HEK293 (cell line): Measurements from ENCODE around the gene TECTA.

ENCODE experiments used
- CTCF ChIA-PET: fragments of 350-600 bp; formaldehyde crosslinking; extraction: SDS; loops from one replicate; lab custom pipeline; 2021; ENCODE audit warnings: antibody characterized with exemption; lab: Yijun Ruan, JAX
- POLR2A ChIA-PET: fragments of 300-600 bp; formaldehyde crosslinking; extraction: SDS; loops from one replicate; lab custom pipeline; 2020; ENCODE audit warnings: antibody characterized with exemption, inconsistent platforms; lab: Yijun Ruan, JAX
- H3K27ac ChIP-seq: fragments of 200-500 bp; sonication (Bioruptor generic); 2 replicates; pipeline ENCODE4 v1.5.1; 2014; ENCODE audit warnings: low read depth, low read length, control low read depth, inconsistent platforms; ENCODE audit errors: extremely low read depth
- H3K36me3 ChIP-seq, 2 experiments: fragments of 200-500 bp in 1 of 2; sonication (Bioruptor generic) in 1 of 2; 1 replicate in 1 of 2; 2 replicates in 1 of 2; pipeline ENCODE4 v1.5.1; 2014 to 2017; ENCODE audit warnings: inconsistent platforms in 2 of 2, low read length in 2 of 2; ENCODE audit not compliant: control insufficient read depth in 2 of 2, insufficient read depth in 1 of 2
- H3K4me1 ChIP-seq: fragments of 200-500 bp; sonication (Bioruptor generic); 2 replicates; pipeline ENCODE4 v1.5.1; 2014; ENCODE audit warnings: mild to moderate bottlenecking, low read length, inconsistent platforms; ENCODE audit not compliant: control insufficient read depth, insufficient read depth
- H3K4me3 ChIP-seq: 2 replicates; pipeline ENCODE4 v1.5.1; 2011; ENCODE audit warnings: low read depth, mild to moderate bottlenecking, control low read depth, low read length, moderate library complexity
- H3K9me3 ChIP-seq: fragments of 200-500 bp; sonication (Bioruptor generic); 2 replicates; pipeline ENCODE4 v1.5.1; 2014; ENCODE audit warnings: low read depth, low read length, inconsistent platforms; ENCODE audit not compliant: control insufficient read depth, insufficient read depth
- FEZF1 ChIP-seq: fragments of 450-650 bp; formaldehyde crosslinking; IDR thresholded peaks from 2 replicates; pipeline ENCODE4 v1.5.1; 2016; ENCODE audit warnings: missing biosample characterization, missing genetic modification characterization
- KLF1 ChIP-seq: fragments of 450-650 bp; formaldehyde crosslinking; IDR thresholded peaks from 2 replicates; pipeline ENCODE4 v1.5.1; 2016; ENCODE audit warnings: missing biosample characterization, missing genetic modification characterization
- SCRT2 ChIP-seq: fragments of 450-650 bp; formaldehyde crosslinking; IDR thresholded peaks from 2 replicates; pipeline ENCODE4 v1.5.1; 2016; ENCODE audit warnings: missing biosample characterization, missing genetic modification characterization
- SETDB1 ChIP-seq: IDR thresholded peaks from one replicate; pipeline ENCODE4 v1.6.1; 2017; ENCODE audit warnings: mild to moderate bottlenecking, low read length, moderate library complexity, mixed read lengths; ENCODE audit not compliant: insufficient read length
- TCF7L2 ChIP-seq: IDR thresholded peaks from 2 replicates; pipeline ENCODE4 v1.6.1; 2011; ENCODE audit warnings: low read depth, mild to moderate bottlenecking, inconsistent platforms, low read length, moderate library complexity, borderline replicate concordance
- YY2 ChIP-seq: fragments of 450-650 bp; formaldehyde crosslinking; IDR thresholded peaks from 2 replicates; pipeline ENCODE4 v1.5.1; 2016; ENCODE audit warnings: missing biosample characterization, missing genetic modification characterization
- ZBTB1 ChIP-seq: fragments of 450-650 bp; formaldehyde crosslinking; IDR thresholded peaks from 2 replicates; pipeline ENCODE4 v1.5.1; 2016; ENCODE audit warnings: missing biosample characterization, missing genetic modification characterization
- ZNF292 ChIP-seq: fragments of 450-650 bp; formaldehyde crosslinking; IDR thresholded peaks from 2 replicates; pipeline ENCODE4 v1.5.1; 2016; ENCODE audit warnings: low read depth, missing biosample characterization, missing genetic modification characterization, borderline replicate concordance
- ZNF354C ChIP-seq: fragments of 450-650 bp; formaldehyde crosslinking; IDR thresholded peaks from 2 replicates; pipeline ENCODE4 v1.5.1; 2016; ENCODE audit warnings: missing biosample characterization, missing genetic modification characterization, low read depth, borderline replicate concordance
- ZNF473 ChIP-seq: fragments of 450-650 bp; formaldehyde crosslinking; IDR thresholded peaks from 2 replicates; pipeline ENCODE4 v1.5.1; 2017; ENCODE audit warnings: missing biosample characterization, missing genetic modification characterization
- ZNF660 ChIP-seq: fragments of 450-650 bp; IDR thresholded peaks from 2 replicates; pipeline ENCODE4 v1.5.1; 2018; ENCODE audit warnings: missing biosample characterization, mild to moderate bottlenecking, missing genetic modification characterization
- TF ChIP-seq, protein P1 (sequence below): fragments of 450-650 bp; formaldehyde crosslinking; IDR thresholded peaks from 2 replicates; pipeline ENCODE4 v1.5.1; 2016; ENCODE audit warnings: missing biosample characterization, missing genetic modification characterization
- TF ChIP-seq, protein P2 (sequence below): fragments of 450-650 bp; formaldehyde crosslinking; IDR thresholded peaks from 2 replicates; pipeline ENCODE4 v1.5.1; 2016; ENCODE audit warnings: missing biosample characterization, missing genetic modification characterization
- TF ChIP-seq, protein P3 (sequence below): sonication (generic); formaldehyde crosslinking; IDR thresholded peaks from 2 replicates; pipeline ENCODE4 v1.8.1; 2022; ENCODE audit warnings: mild to moderate bottlenecking, moderate library complexity, missing genetic modification reagents
- TF ChIP-seq, protein P4 (sequence below): IDR thresholded peaks from 2 replicates; pipeline ENCODE4 v1.6.1; 2011; ENCODE audit warnings: mild to moderate bottlenecking, low read depth, low read length, borderline replicate concordance
- TF ChIP-seq, protein P5 (sequence below): fragments of 450-650 bp; formaldehyde crosslinking; IDR thresholded peaks from 2 replicates; pipeline ENCODE4 v1.5.1; 2016; ENCODE audit warnings: missing biosample characterization, missing genetic modification characterization, low read depth
- TF ChIP-seq, protein P6 (sequence below): fragments of 450-650 bp; formaldehyde crosslinking; IDR thresholded peaks from 2 replicates; pipeline ENCODE4 v1.5.1; 2017; ENCODE audit warnings: missing biosample characterization, missing genetic modification characterization
- TF ChIP-seq, protein P7 (sequence below): fragments of 450-650 bp; formaldehyde crosslinking; IDR thresholded peaks from 2 replicates; pipeline ENCODE4 v1.5.1; 2017; ENCODE audit warnings: missing biosample characterization, missing genetic modification characterization

TECTA gene

DNA sequence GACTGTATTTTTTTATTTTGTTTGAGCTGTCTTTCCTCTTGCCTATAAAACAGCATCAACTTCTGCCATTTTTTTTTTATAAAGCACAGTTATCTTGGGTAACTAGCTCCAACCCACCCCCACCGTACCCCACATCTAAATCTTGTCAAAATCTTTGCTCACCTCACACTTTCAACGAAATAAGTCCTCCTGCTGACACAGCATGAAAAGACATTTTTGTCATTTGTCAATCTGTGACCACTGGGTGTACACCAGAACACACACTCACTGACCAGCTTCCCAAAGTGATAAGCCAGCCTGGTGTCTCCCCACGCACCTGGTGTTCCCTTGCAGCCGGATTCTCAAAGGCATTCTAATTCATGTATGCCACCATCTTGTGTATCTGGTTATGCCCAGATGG lies 1.7 kb upstream of the TECTA start:
- H3K9me3 ChIP-seq: no peaks in the 10 kb centered on the region
- peaks cover 2% of the 10 kb centered on the region; the same call in 1 of the 2 replicates for H3K4me1 ChIP-seq
- no peaks in the 10 kb centered on the region for H3K36me3 ChIP-seq
- H3K27ac ChIP-seq: no peak overlapping the region
- no peak overlapping the region for H3K4me3 ChIP-seq
- CTCF ChIA-PET: interaction anchor here (0.5 to 0.8 kb wide), 3 partner anchors 96 to 415 kb away, joined by 3 to 4 read pairs (median 3); no protein-coding TSS in a partner anchor
- TF ChIP-seq ZNF354C (tag by site-specific recombination) (no peak), ZNF660 (tag by site-specific recombination) (no peak), ZNF292 (tag by site-specific recombination) (no peak), SETDB1 (no peak), KLF1 (no peak), ZNF473 (no peak), YY2 (tag by site-specific recombination) (no peak), ZBTB1 (tag by site-specific recombination) (no peak)
- TF ChIP-seq, protein P1, sequence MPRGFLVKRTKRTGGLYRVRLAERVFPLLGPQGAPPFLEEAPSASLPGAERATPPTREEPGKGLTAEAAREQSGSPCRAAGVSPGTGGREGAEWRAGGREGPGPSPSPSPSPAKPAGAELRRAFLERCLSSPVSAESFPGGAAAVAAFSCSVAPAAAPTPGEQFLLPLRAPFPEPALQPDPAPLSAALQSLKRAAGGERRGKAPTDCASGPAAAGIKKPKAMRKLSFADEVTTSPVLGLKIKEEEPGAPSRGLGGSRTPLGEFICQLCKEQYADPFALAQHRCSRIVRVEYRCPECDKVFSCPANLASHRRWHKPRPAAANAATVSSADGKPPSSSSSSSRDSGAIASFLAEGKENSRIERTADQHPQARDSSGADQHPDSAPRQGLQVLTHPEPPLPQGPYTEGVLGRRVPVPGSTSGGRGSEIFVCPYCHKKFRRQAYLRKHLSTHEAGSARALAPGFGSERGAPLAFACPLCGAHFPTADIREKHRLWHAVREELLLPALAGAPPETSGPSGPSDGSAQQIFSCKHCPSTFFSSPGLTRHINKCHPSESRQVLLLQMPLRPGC (tag by site-specific recombination): no peak
- TF ChIP-seq, protein P2, sequence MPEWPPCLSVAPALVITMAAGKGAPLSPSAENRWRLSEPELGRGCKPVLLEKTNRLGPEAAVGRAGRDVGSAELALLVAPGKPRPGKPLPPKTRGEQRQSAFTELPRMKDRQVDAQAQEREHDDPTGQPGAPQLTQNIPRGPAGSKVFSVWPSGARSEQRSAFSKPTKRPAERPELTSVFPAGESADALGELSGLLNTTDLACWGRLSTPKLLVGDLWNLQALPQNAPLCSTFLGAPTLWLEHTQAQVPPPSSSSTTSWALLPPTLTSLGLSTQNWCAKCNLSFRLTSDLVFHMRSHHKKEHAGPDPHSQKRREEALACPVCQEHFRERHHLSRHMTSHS (tag by site-specific recombination): no peak
- TF ChIP-seq, protein P3, sequence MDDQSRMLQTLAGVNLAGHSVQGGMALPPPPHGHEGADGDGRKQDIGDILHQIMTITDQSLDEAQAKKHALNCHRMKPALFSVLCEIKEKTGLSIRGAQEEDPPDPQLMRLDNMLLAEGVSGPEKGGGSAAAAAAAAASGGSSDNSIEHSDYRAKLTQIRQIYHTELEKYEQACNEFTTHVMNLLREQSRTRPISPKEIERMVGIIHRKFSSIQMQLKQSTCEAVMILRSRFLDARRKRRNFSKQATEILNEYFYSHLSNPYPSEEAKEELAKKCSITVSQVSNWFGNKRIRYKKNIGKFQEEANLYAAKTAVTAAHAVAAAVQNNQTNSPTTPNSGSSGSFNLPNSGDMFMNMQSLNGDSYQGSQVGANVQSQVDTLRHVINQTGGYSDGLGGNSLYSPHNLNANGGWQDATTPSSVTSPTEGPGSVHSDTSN (CRISPR knock-in tag): no peak
- TF ChIP-seq, protein P4, sequence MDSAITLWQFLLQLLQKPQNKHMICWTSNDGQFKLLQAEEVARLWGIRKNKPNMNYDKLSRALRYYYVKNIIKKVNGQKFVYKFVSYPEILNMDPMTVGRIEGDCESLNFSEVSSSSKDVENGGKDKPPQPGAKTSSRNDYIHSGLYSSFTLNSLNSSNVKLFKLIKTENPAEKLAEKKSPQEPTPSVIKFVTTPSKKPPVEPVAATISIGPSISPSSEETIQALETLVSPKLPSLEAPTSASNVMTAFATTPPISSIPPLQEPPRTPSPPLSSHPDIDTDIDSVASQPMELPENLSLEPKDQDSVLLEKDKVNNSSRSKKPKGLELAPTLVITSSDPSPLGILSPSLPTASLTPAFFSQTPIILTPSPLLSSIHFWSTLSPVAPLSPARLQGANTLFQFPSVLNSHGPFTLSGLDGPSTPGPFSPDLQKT: no peak
- TF ChIP-seq, protein P5, sequence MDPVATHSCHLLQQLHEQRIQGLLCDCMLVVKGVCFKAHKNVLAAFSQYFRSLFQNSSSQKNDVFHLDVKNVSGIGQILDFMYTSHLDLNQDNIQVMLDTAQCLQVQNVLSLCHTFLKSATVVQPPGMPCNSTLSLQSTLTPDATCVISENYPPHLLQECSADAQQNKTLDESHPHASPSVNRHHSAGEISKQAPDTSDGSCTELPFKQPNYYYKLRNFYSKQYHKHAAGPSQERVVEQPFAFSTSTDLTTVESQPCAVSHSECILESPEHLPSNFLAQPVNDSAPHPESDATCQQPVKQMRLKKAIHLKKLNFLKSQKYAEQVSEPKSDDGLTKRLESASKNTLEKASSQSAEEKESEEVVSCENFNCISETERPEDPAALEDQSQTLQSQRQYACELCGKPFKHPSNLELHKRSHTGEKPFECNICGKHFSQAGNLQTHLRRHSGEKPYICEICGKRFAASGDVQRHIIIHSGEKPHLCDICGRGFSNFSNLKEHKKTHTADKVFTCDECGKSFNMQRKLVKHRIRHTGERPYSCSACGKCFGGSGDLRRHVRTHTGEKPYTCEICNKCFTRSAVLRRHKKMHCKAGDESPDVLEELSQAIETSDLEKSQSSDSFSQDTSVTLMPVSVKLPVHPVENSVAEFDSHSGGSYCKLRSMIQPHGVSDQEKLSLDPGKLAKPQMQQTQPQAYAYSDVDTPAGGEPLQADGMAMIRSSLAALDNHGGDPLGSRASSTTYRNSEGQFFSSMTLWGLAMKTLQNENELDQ: no peak
- TF ChIP-seq, all 188 proteins: peak for 0
- POLR2A ChIA-PET: no interaction called here

DNA sequence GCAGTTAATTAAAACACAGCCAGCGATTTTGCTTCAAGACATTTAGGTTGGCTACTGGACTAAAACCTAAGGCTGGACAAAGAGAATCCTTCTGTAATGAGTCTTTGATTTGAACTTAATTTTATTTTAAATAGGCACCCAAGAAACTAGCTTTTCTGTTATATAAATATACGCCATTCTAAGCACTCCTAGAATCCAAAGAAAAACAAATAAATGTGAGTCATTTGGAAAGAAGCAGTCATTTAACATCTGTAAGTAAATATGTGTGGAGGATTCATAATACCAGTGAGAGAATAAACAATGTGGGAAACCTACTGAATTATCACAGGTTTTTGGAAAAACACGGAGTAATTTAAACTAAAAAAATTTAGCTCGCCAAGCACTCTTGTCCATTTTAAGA lies 1.2 kb upstream of the TECTA start:
- H3K4me3 ChIP-seq: no peak overlapping the region
- H3K9me3 ChIP-seq: no peaks in the 10 kb centered on the region
- H3K36me3 ChIP-seq: no peaks in the 10 kb centered on the region
- CTCF ChIA-PET: interaction anchor here (0.5 to 0.8 kb wide), 3 partner anchors 95 to 415 kb away, joined by 3 to 4 read pairs (median 3); no protein-coding TSS in a partner anchor
- H3K27ac ChIP-seq: no peak overlapping the region
- peaks cover 2% of the 10 kb centered on the region; the same call in 1 of the 2 replicates for H3K4me1 ChIP-seq
- POLR2A ChIA-PET: no interaction called here
- TF ChIP-seq, protein P6, sequence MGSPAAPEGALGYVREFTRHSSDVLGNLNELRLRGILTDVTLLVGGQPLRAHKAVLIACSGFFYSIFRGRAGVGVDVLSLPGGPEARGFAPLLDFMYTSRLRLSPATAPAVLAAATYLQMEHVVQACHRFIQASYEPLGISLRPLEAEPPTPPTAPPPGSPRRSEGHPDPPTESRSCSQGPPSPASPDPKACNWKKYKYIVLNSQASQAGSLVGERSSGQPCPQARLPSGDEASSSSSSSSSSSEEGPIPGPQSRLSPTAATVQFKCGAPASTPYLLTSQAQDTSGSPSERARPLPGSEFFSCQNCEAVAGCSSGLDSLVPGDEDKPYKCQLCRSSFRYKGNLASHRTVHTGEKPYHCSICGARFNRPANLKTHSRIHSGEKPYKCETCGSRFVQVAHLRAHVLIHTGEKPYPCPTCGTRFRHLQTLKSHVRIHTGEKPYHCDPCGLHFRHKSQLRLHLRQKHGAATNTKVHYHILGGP: peak; percentile 81; the same call in 1 of the 2 replicates
- TF ChIP-seq SCRT2 (tag by site-specific recombination) (no peak), FEZF1 (0 out of 2 replicates have a peak, but pooled peaks have one; percentile 8), TCF7L2 (no peak)
- TF ChIP-seq, protein P7, sequence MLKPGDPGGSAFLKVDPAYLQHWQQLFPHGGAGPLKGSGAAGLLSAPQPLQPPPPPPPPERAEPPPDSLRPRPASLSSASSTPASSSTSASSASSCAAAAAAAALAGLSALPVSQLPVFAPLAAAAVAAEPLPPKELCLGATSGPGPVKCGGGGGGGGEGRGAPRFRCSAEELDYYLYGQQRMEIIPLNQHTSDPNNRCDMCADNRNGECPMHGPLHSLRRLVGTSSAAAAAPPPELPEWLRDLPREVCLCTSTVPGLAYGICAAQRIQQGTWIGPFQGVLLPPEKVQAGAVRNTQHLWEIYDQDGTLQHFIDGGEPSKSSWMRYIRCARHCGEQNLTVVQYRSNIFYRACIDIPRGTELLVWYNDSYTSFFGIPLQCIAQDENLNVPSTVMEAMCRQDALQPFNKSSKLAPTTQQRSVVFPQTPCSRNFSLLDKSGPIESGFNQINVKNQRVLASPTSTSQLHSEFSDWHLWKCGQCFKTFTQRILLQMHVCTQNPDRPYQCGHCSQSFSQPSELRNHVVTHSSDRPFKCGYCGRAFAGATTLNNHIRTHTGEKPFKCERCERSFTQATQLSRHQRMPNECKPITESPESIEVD (tag by site-specific recombination): 0 out of 2 replicates have a peak, but pooled peaks have one; percentile 15
